Stimulated activated CD4-positive, alpha-beta T cell treated with anti-CD3 and anti-CD28 coated beads, Interleukin-12 subunit alpha, Interleukin-12 subunit beta, amount 100 ng/mL, for 24 hours (primary cell): ENCODE data around the gene MECP2.

ENCODE experiments used
- DNase-seq, 2 experiments: peaks; one replicate each; pipeline ENCODE4 v3.0.0-alpha.2; 2020; ENCODE audit warnings: low read depth in 2 of 2

MECP2 gene

GRCh38 chrX:154061801-154062200 is 35.7 kb downstream of the MECP2 start:
- DNase-seq = no peak

GRCh38 chrX:154059729-154060245 is 37.7 kb downstream of the MECP2 start:
- no peak for DNase-seq

DNA sequence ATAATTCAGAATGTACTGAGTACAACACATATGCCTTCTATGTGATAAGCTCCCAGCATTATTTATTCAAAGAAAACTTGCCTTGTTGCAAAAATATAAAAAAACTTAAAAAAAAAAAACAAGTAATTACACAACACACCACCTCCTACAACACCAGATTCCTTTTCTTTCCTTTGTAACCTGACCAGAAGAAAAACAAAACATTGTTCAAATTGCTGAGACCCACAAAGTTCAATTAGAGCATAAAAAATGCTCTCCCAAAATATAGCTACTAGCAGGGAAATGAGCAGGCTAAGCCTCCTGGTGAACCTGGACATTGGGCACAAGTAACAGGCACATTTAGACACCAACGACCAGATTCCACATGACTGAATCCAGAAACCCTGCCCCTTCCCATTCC is 38.3 kb downstream of the MECP2 start:
- no peak for DNase-seq

GRCh38 chrX:154058214-154058997 is 39.1 kb downstream of the MECP2 start:
- no peak for DNase-seq

GRCh38 chrX:154057791-154058190 is 39.7 kb downstream of the MECP2 start:
- DNase-seq = no peak

GRCh38 chrX:154056770-154057241 is 40.7 kb downstream of the MECP2 start:
- no peak for DNase-seq

DNA sequence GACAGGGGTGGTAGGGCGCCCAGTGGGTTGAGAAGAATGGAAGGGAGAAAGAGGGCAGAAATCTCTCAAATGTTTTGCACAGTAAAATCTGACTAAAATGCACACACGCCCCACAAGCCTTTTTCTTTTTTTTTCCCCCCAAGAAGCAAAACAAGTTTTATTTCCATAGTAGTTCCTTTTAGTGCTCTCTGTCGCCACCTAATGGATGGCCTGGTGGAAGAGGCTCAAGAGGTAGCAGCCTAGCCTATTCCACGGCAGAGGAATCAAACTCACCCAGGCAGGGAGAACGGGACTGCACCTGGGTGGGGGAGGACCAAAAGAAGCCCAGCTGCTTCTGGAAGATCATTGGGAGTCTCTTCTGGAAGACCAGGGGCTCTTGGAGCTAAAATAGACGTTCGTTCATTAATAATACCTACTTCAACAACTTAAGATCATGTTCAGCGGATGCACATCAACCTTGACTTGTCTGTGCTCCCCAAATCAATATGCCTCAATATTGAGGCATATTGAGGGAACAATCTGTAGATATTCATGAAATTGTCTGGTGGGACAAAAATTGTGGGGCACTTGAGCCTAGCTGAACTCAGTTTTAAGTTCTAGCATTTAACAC is 46.2 kb downstream of the MECP2 start:
- peak; percentile 15 to 67 for DNase-seq

DNA sequence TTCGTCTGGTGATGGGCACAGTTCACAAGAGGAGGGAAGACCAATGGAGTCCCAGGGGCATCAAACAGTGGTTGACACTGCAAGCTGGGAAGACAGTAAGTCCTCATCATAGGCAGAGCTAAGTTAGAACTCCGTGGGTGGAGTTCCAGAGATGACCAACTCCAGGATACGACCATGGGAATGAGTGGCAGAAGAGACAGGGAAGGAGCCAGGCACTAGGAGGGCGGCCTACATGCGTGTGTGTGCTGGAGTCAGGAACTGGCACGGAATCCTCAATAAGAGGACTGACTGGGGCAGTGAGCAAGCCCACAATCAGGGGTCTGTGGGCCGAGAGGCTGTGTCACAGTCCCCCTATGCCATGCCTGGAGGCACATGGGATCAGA is 47.4 kb downstream of the MECP2 start:
- DNase-seq = no peak

- DNase-seq = no peak
These were observed 48.1 kb downstream of the MECP2 start for GRCh38 chrX:154049209-154050112.

DNA sequence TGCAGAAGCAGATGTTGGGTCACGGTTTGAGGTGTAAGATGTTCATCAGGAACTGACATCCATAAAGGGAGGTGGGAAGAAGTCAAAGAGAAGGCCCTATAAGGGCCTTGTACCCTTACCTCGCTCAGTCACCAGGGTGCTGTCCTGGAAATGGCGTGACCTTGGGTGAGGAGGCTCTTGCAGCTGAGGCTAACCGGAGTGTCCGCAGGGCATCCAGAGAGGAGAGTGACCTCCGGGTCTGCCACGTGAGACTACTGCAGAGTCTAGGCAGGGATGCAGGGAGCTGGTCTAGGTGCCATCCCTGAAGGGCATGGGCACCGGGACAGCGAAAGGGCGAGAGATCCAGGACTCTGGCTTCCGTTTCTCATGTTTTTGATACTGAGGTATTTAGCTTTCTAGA is 49.1 kb downstream of the MECP2 start:
- no peak for DNase-seq

DNA sequence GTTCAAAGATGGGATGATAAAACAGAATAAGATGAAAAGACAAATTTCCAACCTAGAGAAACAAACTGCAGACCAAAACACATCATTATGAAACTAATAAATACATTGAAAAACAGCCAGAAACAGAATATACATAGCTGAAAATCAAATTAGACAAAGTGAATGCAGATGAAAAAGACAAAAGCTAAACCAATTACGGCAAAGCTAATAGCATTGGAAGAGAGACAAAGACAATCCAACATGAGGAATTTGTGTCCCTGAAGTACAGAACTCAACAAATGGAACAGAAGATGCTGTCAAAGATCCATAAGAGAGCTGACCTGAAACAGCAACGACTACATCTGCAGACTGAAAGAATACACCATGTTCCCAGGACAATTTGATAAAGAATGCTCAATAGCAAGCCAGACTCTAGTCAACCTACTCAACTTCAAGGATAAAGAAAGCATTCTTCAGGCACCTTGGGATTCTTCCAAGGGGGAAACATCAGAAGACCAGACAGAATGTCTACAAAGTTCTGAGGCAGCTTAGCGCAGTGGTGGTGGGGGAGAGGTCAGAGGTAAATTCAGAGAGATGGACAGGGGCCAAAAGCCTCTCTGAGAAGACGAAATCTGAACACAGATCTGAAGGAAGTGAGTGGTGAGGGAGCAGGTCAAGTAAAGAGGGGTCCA is 50.4 kb downstream of the MECP2 start:
- DNase-seq = no peak

GRCh38 chrX:154046031-154046781 is 51.3 kb downstream of the MECP2 start:
- no peak for DNase-seq

GRCh38 chrX:154044091-154044490 is 53.4 kb downstream of the MECP2 start:
- DNase-seq = no peak

DNA sequence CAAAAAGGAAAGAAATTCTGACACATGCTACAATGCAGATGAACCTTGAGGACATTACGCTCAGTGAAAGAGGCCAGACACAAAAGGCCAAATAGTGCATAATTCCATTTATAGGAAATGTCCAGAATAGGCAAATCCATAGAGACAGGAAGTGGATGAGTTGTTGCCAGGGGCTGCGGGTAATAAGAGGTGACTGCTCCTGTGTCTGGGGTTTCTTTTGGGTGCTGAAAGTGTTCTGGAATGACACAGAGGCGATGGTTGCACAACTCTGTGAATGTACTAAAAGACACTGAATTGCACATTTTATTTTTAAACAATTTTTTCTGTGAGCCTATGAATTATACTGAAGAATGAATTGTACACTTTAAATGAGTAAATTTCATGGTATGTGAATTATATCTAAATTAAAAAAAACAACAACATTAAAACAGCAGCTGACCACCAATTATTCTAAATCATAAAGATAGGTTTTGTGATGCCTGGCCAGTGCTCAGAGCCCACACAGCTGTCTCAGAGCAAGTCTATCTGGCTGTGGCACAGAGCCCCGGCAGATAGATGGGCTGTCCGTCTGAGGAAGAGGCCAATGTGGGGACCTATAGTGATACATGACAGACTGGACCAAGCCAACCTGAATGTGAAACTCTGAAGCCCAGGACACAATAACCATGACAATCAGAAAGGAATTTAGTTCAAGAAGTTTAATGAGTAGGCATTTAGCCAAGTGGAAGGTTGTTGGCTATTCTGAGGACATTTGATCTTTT is 54.3 kb downstream of the MECP2 start:
- DNase-seq = no peak

DNA sequence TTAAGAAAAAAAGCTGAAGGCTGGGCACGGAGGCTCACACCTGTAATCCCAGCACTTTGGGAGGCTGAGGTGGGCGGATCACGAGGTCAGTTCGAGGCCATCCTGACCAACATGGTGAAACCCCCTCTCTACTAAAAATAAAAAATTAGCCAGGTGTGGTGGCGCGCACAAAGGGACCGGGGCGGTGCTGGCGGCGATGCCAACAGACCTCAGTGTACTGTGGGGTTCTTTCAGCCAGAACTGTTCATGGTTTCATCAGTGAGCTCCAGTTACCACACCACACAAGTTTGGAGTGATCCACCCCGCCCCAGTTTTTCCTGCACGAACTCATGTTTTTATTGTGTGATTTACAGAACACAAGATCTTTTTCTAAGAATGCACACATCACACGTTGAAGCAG is 56.7 kb downstream of the MECP2 start:
- DNase-seq = no peak

DNA sequence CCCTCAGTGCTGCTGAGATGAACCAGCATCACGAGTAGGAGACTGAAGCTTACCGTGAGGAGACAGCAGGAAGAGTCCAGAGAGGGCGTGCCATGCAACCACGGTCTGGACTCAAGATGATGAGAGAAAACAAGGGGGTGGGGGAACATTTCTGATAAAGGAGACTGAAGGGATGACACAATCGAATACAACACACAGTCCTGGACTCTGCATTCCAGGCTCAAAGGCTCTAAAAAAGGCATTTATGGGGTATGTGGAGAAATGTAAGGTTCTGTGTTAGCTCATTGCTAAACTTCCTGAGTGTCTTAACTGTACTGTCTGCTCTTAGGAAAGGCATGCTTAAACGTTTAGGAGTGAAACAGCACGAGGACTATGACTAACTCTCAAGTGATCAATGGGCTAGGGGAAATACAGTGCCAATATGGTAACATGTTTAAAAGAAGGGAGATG is 57.2 kb downstream of the MECP2 start:
- DNase-seq = no peak

GRCh38 chrX:154039577-154039976 is 57.9 kb downstream of the MECP2 start:
- no peak for DNase-seq

GRCh38 chrX:154038656-154039055 is 58.9 kb downstream of the MECP2 start:
- no peak for DNase-seq

GRCh38 chrX:154037754-154038153 is 59.8 kb downstream of the MECP2 start:
- DNase-seq = no peak

DNA sequence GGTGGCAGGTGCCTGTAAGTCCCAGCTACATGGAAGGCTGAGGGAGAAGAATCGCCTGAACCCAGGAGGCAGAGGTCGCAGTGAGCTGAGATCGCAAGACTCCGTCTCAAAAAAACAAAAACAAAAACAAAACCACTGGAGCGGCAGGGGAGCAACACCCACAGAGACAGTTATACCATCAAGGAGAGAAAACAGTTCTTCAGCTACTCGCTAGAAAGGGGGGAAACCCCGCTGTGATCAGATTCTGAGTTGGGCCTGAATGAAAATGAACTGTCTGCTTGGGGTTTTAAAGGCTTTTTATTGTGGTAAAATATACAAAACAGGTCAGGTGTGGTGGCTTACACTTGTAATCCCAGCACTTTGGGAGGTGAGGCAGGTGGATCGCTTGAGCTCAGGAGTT is 61.0 kb downstream of the MECP2 start:
- no peak for DNase-seq
